GM13977 (cell line): ENCODE results near the gene DCUN1D3.

Source experiments
- DNase-seq: peaks from one replicate; pipeline ENCODE4 v3.0.0; 2012; ENCODE audit warnings: low spot score
- in situ Hi-C: fragments of 300-500 bp; cut with MboI; formaldehyde crosslinking; loops from one replicate; pipeline ENCODE4 v1.12.0; 2022; ENCODE audit warnings: low sequenced_read_pairs, low pct_unique_long_range_greater_than_20kb, mixed read lengths, inconsistent platforms; ENCODE audit not compliant: unreplicated experiment
- TF ChIP-seq, protein P1 (sequence below): IDR thresholded peaks from 2 replicates; pipeline ENCODE4 v1.5.1; 2012; ENCODE audit warnings: mild to moderate bottlenecking, control low read depth; ENCODE audit not compliant: insufficient read depth; ENCODE audit errors: extremely low read depth, missing control alignments

DCUN1D3 gene

GRCh38 chr16:20906341-20907255 is 6.4 kb upstream of the DCUN1D3 start:
- TF ChIP-seq, protein P1, sequence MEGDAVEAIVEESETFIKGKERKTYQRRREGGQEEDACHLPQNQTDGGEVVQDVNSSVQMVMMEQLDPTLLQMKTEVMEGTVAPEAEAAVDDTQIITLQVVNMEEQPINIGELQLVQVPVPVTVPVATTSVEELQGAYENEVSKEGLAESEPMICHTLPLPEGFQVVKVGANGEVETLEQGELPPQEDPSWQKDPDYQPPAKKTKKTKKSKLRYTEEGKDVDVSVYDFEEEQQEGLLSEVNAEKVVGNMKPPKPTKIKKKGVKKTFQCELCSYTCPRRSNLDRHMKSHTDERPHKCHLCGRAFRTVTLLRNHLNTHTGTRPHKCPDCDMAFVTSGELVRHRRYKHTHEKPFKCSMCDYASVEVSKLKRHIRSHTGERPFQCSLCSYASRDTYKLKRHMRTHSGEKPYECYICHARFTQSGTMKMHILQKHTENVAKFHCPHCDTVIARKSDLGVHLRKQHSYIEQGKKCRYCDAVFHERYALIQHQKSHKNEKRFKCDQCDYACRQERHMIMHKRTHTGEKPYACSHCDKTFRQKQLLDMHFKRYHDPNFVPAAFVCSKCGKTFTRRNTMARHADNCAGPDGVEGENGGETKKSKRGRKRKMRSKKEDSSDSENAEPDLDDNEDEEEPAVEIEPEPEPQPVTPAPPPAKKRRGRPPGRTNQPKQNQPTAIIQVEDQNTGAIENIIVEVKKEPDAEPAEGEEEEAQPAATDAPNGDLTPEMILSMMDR: no peak
- in situ Hi-C loops: no loop called here
- no peak for DNase-seq

GRCh38 chr16:20905576-20905975 is 5.4 kb upstream of the DCUN1D3 start:
- no peak for DNase-seq
- TF ChIP-seq, protein P1: no peak
- in situ Hi-C loops: no loop called here

DNA sequence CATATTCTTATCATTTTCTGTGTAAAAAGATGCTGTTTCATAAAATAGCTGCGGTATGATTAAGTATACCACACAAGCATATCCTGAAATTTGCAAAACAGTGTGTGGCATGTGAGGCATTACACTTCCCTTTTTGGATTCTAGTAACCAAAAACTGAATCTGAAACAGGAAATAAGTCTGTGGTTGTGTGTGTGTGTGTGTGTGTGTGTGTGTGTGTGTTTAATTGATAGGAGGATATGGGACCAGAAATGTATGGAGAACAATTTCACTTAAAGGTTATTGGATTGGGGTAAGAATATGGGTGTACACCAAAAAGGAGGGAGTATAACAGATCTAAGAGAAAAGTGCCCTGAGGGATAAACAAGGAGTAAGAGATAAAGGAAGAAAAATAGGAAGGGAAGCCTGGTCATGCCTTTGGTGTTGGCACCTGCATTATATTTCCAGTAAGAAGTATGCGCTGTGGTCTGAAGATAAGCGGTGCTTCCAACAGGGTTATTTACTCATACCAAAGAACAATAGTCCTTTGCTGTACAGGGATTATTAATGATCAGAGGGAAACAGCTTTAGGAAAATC is 4.4 kb upstream of the DCUN1D3 start:
- TF ChIP-seq, protein P1: no peak
- peak; percentile 33 for DNase-seq
- in situ Hi-C loops: no loop called here

- DNase-seq: no peak
- in situ Hi-C loops: no loop called here
- TF ChIP-seq, protein P1: no peak
These were observed 3.8 kb upstream of the DCUN1D3 start for GRCh38 chr16:20903899-20904506.

DNA sequence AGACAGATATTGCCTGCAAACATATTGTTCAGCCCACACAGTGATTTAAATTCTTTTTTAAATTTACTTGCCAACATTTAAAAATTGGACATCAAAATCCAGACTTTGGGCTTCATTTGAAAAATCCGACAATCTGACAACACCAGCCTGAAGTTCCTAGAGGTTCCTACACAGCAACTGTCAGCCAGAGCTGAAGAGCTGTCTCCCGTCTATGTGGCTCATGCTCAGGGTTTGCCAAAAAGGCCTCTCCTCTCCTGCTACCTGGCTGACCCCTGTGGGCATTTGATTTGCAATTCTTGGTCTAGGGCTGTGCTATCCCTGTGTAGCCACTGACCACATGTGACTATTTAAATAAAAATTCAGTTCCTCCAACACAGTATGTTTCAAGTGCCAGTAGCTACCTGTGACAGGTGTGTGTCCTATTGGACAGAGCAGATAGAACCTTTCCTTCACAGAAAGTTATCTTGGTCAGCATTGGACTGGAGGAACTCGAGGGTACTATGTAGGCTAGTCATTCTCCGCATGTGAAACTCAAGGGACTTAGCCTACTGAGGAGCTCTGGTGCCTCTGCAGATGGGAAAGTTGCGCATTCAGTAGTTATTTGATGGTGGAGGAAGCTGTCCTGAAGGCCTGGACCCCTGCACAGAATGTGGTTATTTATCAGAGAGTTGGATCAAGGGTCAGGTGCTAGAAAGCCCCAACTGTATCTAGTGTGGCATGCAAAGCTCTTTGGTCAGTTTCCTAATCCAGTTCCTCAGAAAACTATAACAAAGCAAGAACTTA is 3.1 kb upstream of the DCUN1D3 start:
- no peak for DNase-seq
- TF ChIP-seq, protein P1: no peak
- in situ Hi-C loops: no loop called here

GRCh38 chr16:20902426-20902825 is 2.3 kb upstream of the DCUN1D3 start:
- no peak for DNase-seq
- in situ Hi-C loops: no loop called here
- TF ChIP-seq, protein P1: no peak
